AG09309 (cell line): ENCODE measurements around the gene MPL.

ENCODE experiments used
- DNase-seq: peaks from one replicate; pipeline ENCODE4 v3.0.0-alpha.2; 2010; ENCODE audit warnings: low read depth
- H3K4me3 ChIP-seq: 2 replicates; pipeline ENCODE4 v1.5.1; 2011; ENCODE audit warnings: mild to moderate bottlenecking, low read depth, low read length, moderate library complexity; ENCODE audit not compliant: control insufficient read depth
- CTCF ChIP-seq: IDR thresholded peaks from 2 replicates; pipeline ENCODE4 v1.5.1; 2011; ENCODE audit warnings: mild to moderate bottlenecking, low read depth, low read length, inconsistent platforms; ENCODE audit not compliant: insufficient read depth, control insufficient read depth; ENCODE audit errors: missing control alignments

Gene MPL

GRCh38 chr1:43293896-43294760 is 43.5 kb upstream of the MPL start:
- peak; percentile 18 for DNase-seq
- no peak overlapping the region for H3K4me3 ChIP-seq
- TF ChIP-seq CTCF: no peak

- no peak for TF ChIP-seq CTCF
- no peak for DNase-seq
- no peak overlapping the region for H3K4me3 ChIP-seq
Observed at GRCh38 chr1:43294761-43295160, 42.9 kb upstream of the MPL start.

- H3K4me3 ChIP-seq: no peak overlapping the region
- TF ChIP-seq CTCF: no peak
- DNase-seq: no peak
Observed at GRCh38 chr1:43296207-43296606, 41.4 kb upstream of the MPL start.

- no peak for DNase-seq
- no peak for TF ChIP-seq CTCF
- H3K4me3 ChIP-seq: no peak overlapping the region
Observed at GRCh38 chr1:43298055-43298454, 39.6 kb upstream of the MPL start.

- no peak overlapping the region for H3K4me3 ChIP-seq
- TF ChIP-seq CTCF: no peak
- DNase-seq: no peak
Observed at GRCh38 chr1:43299101-43299500, 38.5 kb upstream of the MPL start.

- H3K4me3 ChIP-seq: no peak within 1 kb of the TSS
- no peak for TF ChIP-seq CTCF
- no peak for DNase-seq
Observed at GRCh38 chr1:43300378-43301094, 37.1 kb upstream of the MPL start, which contains the start of gene TIE1. Gene TIE1 (plus strand): TSS chr1:43300982. CDS start chr1:43301072, 90 bp downstream.
